Stimulated activated CD4-positive, alpha-beta T cell treated with anti-CD3 and anti-CD28 coated beads, Interleukin-1b, Interleukin-23, amount 100 ng/mL, for 4 hours (primary cell): ENCODE data around the gene RPS6KA6.
A peak's percentile ranks its signal among the peaks of the same experiment; 100 is the strongest.

ENCODE experiments used
- DNase-seq, 2 donors: peaks; one replicate each; pipeline ENCODE4 v3.0.0-alpha.2; 2020; ENCODE audit warnings: low read depth in 2 of 2

RPS6KA6 gene

GRCh38 chrX:84187533-84188319 is at the start of gene RPS6KA6:
Gene RPS6KA6 (minus strand): TSS chrX:84188199. CDS start chrX:84187899, 300 bp downstream.
- no peak for DNase-seq

GRCh38 chrX:84224741-84225140 is 36.7 kb upstream of the RPS6KA6 start:
- no peak for DNase-seq

- DNase-seq, result no peak
These were observed 35.3 kb upstream of the RPS6KA6 start for GRCh38 chrX:84223261-84223660.

- DNase-seq, result no peak
These were observed 33.2 kb upstream of the RPS6KA6 start for GRCh38 chrX:84221181-84221580.

GRCh38 chrX:84219551-84219950 is 31.6 kb upstream of the RPS6KA6 start:
- DNase-seq, result no peak

- no peak for DNase-seq
These were observed 30.7 kb upstream of the RPS6KA6 start for GRCh38 chrX:84218726-84219125.

GRCh38 chrX:84216881-84217280 is 28.9 kb upstream of the RPS6KA6 start:
- no peak for DNase-seq

GRCh38 chrX:84216406-84216805 is 28.4 kb upstream of the RPS6KA6 start:
- no peak for DNase-seq

GRCh38 chrX:84205276-84205675 is 17.3 kb upstream of the RPS6KA6 start:
- DNase-seq, result no peak

- DNase-seq, result no peak
These were observed 11.7 kb upstream of the RPS6KA6 start for GRCh38 chrX:84199688-84200087.

GRCh38 chrX:84197550-84197949 is 9.6 kb upstream of the RPS6KA6 start:
- DNase-seq, result no peak

GRCh38 chrX:84192006-84192405 is 4.0 kb upstream of the RPS6KA6 start:
- DNase-seq, result no peak

- DNase-seq, result no peak
These were observed 1.1 kb upstream of the RPS6KA6 start for GRCh38 chrX:84189125-84189524.

GRCh38 chrX:84188320-84188834 is 378 bp upstream of the RPS6KA6 start:
- peak in 1 of 2 donors; percentile 1 for DNase-seq

- no peak for DNase-seq
These were observed 1.1 kb downstream of the RPS6KA6 start for GRCh38 chrX:84186603-84187532.

- no peak for DNase-seq
These were observed 5.5 kb downstream of the RPS6KA6 start for GRCh38 chrX:84182516-84182915.

GRCh38 chrX:84175958-84176357 is 12.0 kb downstream of the RPS6KA6 start:
- DNase-seq, result no peak

GRCh38 chrX:84175274-84175673 is 12.7 kb downstream of the RPS6KA6 start:
- DNase-seq, result no peak

- no peak for DNase-seq
These were observed 13.7 kb downstream of the RPS6KA6 start for GRCh38 chrX:84174348-84174747.

- no peak for DNase-seq
These were observed 17.1 kb downstream of the RPS6KA6 start for GRCh38 chrX:84170931-84171330.

GRCh38 chrX:84168574-84168973 is 19.4 kb downstream of the RPS6KA6 start:
- no peak for DNase-seq

- no peak for DNase-seq
These were observed 19.9 kb downstream of the RPS6KA6 start for GRCh38 chrX:84168095-84168494.

- DNase-seq, result no peak
These were observed 22.3 kb downstream of the RPS6KA6 start for GRCh38 chrX:84165711-84166110.
